ENCODE results near the gene ABHD16A. TPM values are rescaled to one million over a fixed set of nuclear protein-coding genes. Genes with fewer than 3 reads are reported as not detected.

ABHD16A gene
- total and polyA plus RNA-seq, 2 of the 13 experiments (the other 11 are each of a cell fraction or from before 2014, with no cell fraction given), result 43.5 to 45.4 TPM

DNA sequence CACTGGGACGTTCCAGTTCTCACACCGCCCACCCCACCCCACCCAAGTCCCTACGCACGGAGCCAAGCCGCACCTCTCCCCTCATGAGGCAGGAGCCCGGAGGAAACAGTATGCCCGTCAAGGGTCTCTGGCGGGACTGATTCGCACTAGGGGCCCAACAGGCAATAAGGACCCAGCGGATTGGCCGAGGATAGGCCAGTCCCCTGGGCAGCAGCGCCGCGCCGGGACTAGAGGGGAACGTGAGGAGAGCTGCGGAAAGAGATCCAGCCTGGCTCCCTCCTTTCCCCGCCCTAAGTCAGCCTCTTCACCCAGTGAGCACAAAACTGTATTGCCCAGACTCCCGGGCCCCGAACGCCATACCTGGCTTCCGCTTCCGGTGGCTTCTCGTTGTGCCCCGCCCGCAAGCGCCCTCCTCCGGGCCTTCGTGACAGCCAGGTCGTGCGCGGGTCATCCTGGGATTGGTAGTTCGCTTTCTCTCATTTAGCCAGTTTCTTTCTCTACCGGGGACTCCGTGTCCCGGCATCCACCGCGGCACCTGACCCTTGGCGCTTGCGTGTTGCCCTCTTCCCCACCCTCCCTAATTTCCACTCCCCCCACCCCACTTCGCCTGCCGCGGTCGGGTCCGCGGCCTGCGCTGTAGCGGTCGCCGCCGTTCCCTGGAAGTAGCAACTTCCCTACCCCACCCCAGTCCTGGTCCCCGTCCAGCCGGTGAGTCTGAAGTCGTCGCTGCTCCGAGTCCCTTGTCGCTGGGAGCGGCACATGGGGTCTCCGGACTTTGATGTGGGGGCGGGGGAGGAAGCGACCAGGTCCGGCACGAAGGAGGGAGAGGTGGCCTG, 37.4 kb downstream of the ABHD16A start, which contains the start of gene CSNK2B (continued):
- TF ChIP-seq, protein P1, sequence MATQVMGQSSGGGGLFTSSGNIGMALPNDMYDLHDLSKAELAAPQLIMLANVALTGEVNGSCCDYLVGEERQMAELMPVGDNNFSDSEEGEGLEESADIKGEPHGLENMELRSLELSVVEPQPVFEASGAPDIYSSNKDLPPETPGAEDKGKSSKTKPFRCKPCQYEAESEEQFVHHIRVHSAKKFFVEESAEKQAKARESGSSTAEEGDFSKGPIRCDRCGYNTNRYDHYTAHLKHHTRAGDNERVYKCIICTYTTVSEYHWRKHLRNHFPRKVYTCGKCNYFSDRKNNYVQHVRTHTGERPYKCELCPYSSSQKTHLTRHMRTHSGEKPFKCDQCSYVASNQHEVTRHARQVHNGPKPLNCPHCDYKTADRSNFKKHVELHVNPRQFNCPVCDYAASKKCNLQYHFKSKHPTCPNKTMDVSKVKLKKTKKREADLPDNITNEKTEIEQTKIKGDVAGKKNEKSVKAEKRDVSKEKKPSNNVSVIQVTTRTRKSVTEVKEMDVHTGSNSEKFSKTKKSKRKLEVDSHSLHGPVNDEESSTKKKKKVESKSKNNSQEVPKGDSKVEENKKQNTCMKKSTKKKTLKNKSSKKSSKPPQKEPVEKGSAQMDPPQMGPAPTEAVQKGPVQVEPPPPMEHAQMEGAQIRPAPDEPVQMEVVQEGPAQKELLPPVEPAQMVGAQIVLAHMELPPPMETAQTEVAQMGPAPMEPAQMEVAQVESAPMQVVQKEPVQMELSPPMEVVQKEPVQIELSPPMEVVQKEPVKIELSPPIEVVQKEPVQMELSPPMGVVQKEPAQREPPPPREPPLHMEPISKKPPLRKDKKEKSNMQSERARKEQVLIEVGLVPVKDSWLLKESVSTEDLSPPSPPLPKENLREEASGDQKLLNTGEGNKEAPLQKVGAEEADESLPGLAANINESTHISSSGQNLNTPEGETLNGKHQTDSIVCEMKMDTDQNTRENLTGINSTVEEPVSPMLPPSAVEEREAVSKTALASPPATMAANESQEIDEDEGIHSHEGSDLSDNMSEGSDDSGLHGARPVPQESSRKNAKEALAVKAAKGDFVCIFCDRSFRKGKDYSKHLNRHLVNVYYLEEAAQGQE (IDR thresholded peaks at IDR 0.05; ENCODE audit: borderline replicate concordance in 1 of 2, low read depth in 1 of 2, low read length in 2 of 2), result peak in 1 of 2 experiments; percentile 48; a peak in 2 of 4 replicates
- TF ChIP-seq KDM5A (IDR thresholded peaks at IDR 0.05; ENCODE audit: borderline replicate concordance, low read length) (peak; percentile 81), ZNF598 (CRISPR knock-in tag; IDR thresholded peaks at IDR 0.05; ENCODE audit: borderline replicate concordance) (no peak), ZNF713 (CRISPR knock-in tag; IDR thresholded peaks at IDR 0.05) (no peak), RAD21 (CRISPR knock-in tag; IDR thresholded peaks at IDR 0.05) (peak; percentile 8; the same call in 1 of the 2 replicates), ZKSCAN1 (IDR thresholded peaks at IDR 0.05; ENCODE audit: low read length) (no peak), SCMH1 (CRISPR knock-in tag; IDR thresholded peaks at IDR 0.05; ENCODE audit: borderline replicate concordance) (no peak), PAWR (CRISPR knock-in tag; IDR thresholded peaks at IDR 0.05; ENCODE audit: borderline replicate concordance) (0 out of 2 replicates have a peak, but pooled peaks have one; percentile 68), YEATS2 (CRISPR knock-in tag; IDR thresholded peaks at IDR 0.05; ENCODE audit: borderline replicate concordance) (peak; percentile 56; the same call in 1 of the 2 replicates), HNRNPK (IDR thresholded peaks at IDR 0.05; ENCODE audit: low read depth, low read length, poor library complexity, severe bottlenecking) (peak; percentile 96), TBX2 (CRISPR knock-in tag; IDR thresholded peaks at IDR 0.05; ENCODE audit: borderline replicate concordance) (peak; percentile 14; the same call in 1 of the 2 replicates), HMGA1 (CRISPR knock-in tag; conservative IDR thresholded peaks at IDR 0.05) (no peak), DR1 (CRISPR knock-in tag; IDR thresholded peaks at IDR 0.05) (peak; percentile 41; the same call in 1 of the 2 replicates), KMT2A (CRISPR knock-in tag; IDR thresholded peaks at IDR 0.05) (peak; percentile 64; the same call in 1 of the 2 replicates), CC2D1A (CRISPR knock-in tag; IDR thresholded peaks at IDR 0.05) (no peak), ZKSCAN5 (CRISPR knock-in tag; IDR thresholded peaks at IDR 0.05) (no peak)
- TF ChIP-seq, protein P2, sequence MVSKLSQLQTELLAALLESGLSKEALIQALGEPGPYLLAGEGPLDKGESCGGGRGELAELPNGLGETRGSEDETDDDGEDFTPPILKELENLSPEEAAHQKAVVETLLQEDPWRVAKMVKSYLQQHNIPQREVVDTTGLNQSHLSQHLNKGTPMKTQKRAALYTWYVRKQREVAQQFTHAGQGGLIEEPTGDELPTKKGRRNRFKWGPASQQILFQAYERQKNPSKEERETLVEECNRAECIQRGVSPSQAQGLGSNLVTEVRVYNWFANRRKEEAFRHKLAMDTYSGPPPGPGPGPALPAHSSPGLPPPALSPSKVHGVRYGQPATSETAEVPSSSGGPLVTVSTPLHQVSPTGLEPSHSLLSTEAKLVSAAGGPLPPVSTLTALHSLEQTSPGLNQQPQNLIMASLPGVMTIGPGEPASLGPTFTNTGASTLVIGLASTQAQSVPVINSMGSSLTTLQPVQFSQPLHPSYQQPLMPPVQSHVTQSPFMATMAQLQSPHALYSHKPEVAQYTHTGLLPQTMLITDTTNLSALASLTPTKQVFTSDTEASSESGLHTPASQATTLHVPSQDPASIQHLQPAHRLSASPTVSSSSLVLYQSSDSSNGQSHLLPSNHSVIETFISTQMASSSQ (IDR thresholded peaks at IDR 0.05; ENCODE audit: low read depth), result 0 out of 2 replicates have a peak, but pooled peaks have one; percentile 37
- TF ChIP-seq, protein P2 (CRISPR knock-in tag; IDR thresholded peaks at IDR 0.05; ENCODE audit: borderline replicate concordance), result peak; percentile 51; the same call in 1 of the 2 replicates
- TF ChIP-seq, protein P3, sequence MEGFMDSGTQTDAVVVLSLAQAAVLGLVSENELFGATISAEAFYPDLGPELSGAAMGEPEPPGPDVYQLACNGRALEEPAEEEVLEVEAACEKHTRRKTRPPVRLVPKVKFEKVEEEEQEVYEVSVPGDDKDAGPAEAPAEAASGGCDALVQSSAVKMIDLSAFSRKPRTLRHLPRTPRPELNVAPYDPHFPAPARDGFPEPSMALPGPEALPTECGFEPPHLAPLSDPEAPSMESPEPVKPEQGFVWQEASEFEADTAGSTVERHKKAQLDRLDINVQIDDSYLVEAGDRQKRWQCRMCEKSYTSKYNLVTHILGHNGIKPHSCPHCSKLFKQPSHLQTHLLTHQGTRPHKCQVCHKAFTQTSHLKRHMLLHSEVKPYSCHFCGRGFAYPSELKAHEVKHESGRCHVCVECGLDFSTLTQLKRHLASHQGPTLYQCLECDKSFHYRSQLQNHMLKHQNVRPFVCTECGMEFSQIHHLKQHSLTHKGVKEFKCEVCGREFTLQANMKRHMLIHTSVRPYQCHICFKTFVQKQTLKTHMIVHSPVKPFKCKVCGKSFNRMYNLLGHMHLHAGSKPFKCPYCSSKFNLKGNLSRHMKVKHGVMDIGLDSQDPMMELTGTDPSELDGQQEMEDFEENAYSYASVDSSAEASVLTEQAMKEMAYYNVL (CRISPR knock-in tag; IDR thresholded peaks at IDR 0.05; ENCODE audit: borderline replicate concordance), result peak; percentile 81
